GM12872 (cell line): ENCODE data around the gene FBH1.

Source experiments
- TF ChIP-seq, protein P1 (sequence below): IDR thresholded peaks from 3 replicates; pipeline ENCODE4 v1.5.1; 2011; ENCODE audit warnings: low read depth, mild to moderate bottlenecking, low read length, moderate library complexity; ENCODE audit not compliant: insufficient read depth

Gene FBH1

DNA sequence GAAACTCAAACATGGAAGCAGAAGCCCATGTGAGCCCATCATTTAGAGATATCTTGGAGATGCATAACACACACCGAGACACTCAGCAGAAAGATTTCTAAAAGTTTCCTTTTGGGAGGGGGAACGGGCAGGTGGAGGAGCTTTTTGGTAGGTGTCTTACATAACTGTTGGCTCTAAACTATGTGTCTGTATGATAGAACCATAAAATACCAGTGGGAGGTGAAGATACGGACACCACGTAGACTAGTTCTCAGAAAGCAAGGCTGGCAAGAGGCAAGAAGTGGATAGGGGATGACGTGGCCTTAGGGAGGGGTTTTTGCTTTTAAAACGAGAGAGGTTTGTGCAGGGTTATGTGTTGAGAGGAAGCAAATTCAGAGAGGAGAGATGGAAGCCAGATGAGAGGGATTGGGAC lies 50.8 kb downstream of the FBH1 start:
- TF ChIP-seq, protein P1, sequence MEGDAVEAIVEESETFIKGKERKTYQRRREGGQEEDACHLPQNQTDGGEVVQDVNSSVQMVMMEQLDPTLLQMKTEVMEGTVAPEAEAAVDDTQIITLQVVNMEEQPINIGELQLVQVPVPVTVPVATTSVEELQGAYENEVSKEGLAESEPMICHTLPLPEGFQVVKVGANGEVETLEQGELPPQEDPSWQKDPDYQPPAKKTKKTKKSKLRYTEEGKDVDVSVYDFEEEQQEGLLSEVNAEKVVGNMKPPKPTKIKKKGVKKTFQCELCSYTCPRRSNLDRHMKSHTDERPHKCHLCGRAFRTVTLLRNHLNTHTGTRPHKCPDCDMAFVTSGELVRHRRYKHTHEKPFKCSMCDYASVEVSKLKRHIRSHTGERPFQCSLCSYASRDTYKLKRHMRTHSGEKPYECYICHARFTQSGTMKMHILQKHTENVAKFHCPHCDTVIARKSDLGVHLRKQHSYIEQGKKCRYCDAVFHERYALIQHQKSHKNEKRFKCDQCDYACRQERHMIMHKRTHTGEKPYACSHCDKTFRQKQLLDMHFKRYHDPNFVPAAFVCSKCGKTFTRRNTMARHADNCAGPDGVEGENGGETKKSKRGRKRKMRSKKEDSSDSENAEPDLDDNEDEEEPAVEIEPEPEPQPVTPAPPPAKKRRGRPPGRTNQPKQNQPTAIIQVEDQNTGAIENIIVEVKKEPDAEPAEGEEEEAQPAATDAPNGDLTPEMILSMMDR: no peak

DNA sequence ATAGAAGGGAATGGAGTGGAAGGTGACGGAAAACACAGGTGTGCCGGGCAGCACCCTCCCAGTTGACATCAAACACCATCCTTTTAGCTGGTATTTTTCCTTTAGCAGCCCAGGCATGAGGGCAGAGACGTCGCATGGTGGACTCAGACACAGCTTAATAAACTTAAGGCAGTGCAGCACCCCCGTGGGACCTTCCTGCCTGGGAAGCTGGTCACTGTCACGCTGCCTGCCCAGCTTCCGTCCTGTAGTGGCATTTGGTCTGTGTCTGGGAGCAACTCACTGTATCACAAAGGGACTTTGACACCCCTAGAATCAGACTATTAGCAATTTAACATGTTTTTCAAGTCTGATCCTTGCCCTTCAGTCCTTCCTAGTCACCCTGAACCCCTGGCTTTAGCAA lies 51.5 kb downstream of the FBH1 start:
- TF ChIP-seq, protein P1: no peak

DNA sequence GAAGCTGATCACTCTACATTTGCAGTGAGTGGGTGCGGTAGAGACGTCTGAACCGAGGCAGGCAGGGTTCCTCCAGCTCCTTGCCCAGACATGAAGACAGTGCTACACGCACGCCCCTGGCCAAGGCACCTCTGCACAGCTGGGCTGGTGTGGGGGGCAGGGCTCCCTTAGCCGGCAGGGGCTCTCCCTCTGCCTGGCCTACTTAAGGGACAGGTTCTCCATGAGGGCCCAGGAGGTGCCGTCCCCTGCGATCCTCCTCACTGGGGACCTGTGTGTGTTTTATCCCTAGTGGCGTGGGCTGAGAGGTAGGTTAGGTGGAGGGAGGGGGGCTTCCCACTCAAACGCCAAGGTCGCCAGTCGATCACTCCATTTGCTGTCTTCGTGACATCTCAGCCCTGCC lies 52.0 kb downstream of the FBH1 start:
- TF ChIP-seq, protein P1: no peak

DNA sequence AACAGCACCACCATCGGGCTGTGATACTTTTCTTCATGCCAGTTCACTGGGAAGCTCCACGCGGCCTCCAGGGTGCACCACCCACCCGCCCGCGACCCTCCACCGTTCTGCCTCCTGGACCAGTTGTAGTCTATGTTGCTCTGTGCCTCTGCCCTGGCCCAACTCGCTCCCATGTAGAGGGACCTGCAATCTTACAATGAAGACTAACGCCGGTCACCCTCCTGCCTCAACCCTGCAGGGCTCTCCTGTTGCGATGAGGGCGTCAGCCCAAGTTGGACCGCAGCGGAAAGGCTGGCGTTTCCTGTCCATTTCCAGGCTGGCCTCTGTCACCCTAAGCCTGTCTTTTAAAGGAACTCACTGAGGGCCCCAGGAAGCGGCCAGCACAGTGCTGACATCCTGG lies 52.4 kb downstream of the FBH1 start:
- TF ChIP-seq, protein P1: no peak

DNA sequence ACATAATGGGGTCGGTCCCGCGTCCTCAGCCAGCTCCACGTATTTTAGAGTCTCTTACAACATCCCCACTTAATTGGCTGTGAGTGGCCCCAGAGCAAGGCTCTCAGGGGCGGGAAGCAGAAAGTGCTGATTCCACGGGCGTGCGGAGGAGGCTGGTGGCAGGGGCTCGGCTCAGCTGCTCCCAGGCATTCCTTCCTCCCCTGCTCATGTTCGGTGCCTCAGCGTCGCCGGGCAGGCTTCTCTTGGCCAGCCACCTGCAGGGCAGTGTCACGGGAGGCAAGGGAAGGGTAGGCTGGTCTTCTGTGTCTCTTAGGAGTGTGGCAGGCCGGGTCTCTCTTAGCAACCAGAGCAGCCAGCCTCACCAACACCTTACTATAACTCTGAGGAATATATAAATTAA lies 53.5 kb downstream of the FBH1 start:
- TF ChIP-seq, protein P1: no peak

DNA sequence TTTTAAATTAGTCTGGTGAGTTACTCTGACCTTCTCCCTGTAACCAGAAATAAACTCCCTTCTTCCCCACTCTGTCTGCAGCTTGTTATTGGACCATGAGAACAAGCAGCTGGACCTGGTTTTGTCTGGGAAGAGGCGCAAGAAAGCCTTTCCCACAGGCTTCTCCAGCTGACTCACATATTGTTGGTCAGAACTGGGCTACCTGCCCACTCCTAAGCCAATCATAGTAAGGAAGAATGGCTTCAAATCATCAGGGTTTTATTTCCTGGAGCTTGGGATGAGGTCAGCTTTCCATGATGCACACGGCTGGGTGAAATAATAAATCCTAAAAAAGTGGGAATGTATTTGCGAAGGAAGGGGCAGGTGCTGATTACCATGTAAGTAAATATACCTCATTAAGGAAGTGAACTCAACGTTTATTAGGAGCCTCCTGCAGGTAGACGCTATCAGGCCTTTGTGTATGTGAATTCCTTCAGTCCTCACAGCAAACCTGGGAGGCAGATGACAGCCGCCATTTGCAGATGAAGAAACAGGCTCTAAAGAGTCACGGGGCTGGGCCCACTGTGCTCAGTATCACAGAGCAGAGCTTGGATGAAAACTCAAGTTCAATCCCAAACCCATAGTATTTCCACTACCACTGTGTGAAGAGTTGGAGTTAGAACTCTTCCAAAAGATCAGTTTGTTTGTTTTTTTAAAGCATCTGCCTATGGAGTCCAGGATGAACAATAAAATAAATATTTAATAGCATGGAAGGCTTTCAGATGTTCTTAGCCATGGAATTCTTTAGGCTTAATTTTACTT lies 54.5 kb downstream of the FBH1 start:
- TF ChIP-seq, protein P1: no peak

DNA sequence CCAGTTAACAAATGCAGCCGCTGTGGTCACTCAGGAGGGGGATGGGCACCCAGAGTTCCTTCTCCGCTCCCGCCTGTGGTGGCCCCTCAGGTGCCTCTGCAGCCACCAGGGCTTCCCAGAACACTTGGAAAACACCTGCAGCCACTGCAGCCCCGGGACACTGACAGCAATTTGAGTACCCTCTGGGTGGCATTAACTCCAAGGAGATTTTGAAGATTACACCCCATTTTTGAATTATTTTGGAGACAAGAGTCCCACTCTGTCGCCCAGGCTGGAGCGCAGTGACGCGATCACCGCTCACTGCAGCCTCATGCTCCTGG lies 55.1 kb downstream of the FBH1 start:
- TF ChIP-seq, protein P1: no peak
